HL-60/S4 treated with phorbol 12-myristate 13-acetate at 8.2 ng/mL for 4 days and 3 days (cell line): ENCODE results near the gene ABHD16A.

ENCODE experiments used
- in situ Hi-C: fragments of 300-500 bp; cut with MboI; formaldehyde crosslinking; loops from 2 replicates; pipeline ENCODE4 v1.15.0; 2022; ENCODE audit warnings: low sequenced_read_pairs

ABHD16A gene

GRCh38 chr6:31645325-31645724, 57.8 kb downstream of the ABHD16A start:
- in situ Hi-C loops: no loop called here

GRCh38 chr6:31643818-31644454, 59.2 kb downstream of the ABHD16A start:
- in situ Hi-C loops: no loop called here

- in situ Hi-C loops: no loop called here
Measured at GRCh38 chr6:31642798-31643570, 60.1 kb downstream of the ABHD16A start.

DNA sequence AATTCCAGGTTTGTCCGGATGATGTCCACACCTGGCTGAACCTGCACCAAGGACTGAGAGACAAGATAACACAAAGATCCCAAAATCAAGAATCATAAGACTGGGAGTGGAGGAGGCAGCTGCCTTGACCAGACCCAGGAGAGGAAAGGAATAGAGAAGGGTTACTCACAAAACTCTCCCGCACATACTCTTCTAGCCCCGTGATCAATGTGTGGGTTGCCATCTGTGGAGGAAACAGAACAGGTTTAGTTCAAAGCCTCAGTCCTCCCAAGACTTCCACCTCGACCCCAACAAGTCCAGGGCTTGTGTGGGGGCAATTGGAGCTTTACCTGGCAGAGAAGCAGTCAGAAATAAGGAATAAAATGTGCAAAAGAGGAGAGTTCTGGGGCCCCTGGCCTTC, 61.8 kb downstream of the ABHD16A start:
- in situ Hi-C loops: no loop called here

DNA sequence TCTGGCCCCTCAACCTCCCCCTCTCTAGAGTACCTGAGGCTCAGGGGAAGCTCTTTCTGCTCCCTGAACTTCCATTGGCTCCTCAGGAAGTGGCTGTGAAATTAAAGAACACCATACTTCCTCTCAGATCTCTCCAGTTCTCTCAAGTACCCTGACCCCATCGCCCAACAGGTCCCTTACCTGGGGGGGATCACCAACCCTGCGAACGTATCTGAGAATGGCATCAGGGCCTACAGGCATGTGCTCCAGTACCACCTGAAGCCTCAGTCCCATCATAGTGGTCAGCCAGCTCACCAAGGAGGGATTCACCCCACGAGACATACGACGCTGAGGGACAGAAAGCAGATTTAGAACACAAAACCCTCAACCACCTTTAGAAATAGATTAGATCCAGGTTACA, 62.5 kb downstream of the ABHD16A start:
- in situ Hi-C loops: no loop called here

GRCh38 chr6:31639449-31639861, 63.7 kb downstream of the ABHD16A start:
- in situ Hi-C loops: no loop called here

GRCh38 chr6:31639043-31639442, 64.1 kb downstream of the ABHD16A start:
- in situ Hi-C loops: no loop called here
